Erythroblast (primary cell): ENCODE data around the gene PCDHA1.

Experiments used
- GATA1 ChIP-seq: IDR thresholded peaks from 2 replicates; pipeline ENCODE4 v1.6.1; 2011; ENCODE audit warnings: low read depth, mild to moderate bottlenecking, control low read depth, low read length, moderate library complexity
- POLR2A ChIP-seq: IDR thresholded peaks from 2 replicates; pipeline ENCODE4 v1.6.1; 2011; ENCODE audit warnings: mild to moderate bottlenecking, low read length

DNA sequence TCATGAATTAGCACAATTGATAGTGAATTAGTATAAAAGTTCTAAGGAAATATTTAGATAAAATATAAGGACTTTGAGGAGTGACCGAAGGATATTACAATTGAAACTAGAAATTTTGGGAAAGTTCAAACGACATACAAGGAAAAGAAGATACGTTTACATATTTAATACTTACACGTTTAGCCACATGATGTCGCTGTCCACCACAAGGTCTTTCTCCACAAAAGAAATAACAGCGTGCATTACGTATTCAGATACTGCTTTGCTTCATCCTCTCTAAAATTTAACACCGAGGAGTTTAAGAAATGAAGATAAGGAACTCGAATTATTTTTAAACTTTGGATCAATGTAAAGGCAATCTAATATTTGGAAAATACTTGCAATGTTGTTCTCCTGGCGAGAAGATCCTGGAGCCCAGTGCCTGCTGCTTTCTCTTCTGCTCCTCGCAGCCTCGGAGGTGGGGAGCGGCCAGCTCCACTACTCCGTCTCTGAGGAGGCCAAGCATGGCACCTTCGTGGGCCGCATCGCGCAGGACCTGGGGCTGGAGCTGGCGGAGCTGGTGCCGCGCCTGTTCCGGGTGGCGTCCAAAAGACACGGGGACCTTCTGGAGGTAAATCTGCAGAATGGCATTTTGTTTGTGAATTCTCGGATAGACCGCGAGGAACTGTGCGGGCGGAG, 15.0 kb downstream of the PCDHA1 start, which contains the start of gene PCDHA3:
- TF ChIP-seq POLR2A (no peak), GATA1 (no peak)
